HepG2 (cell line): ENCODE data around the gene C1S. TPM values are rescaled to one million over a fixed set of nuclear protein-coding genes. Genes with fewer than 3 reads are reported as not detected.
A peak's percentile ranks its signal among the peaks of the same experiment; 100 is the strongest.

Experiments used
- ETV5 ChIP-seq: IDR thresholded peaks from 2 replicates; pipeline ENCODE4 v1.6.1; 2018; ENCODE audit warnings: missing biosample characterization, missing genetic modification reagents, inconsistent platforms, borderline replicate concordance
- MAF1 ChIP-seq: sonication (generic); formaldehyde crosslinking; IDR thresholded peaks from 2 replicates; pipeline ENCODE4 v1.5.0; 2020; ENCODE audit warnings: missing genetic modification reagents, borderline replicate concordance
- NFKB2 ChIP-seq: sonication (generic); formaldehyde crosslinking; IDR thresholded peaks from 2 replicates; pipeline ENCODE4 v1.4.0; 2020; ENCODE audit warnings: missing genetic modification reagents, borderline replicate concordance
- PTBP1 ChIP-seq: fragments of 200-400 bp; formaldehyde crosslinking; IDR thresholded peaks from 2 replicates; pipeline ENCODE4 v1.6.1; 2018; ENCODE audit warnings: low read length, low read depth; ENCODE audit not compliant: poor library complexity, severe bottlenecking
- RXRA ChIP-seq: sonication (generic); formaldehyde crosslinking; IDR thresholded peaks from 2 replicates; pipeline ENCODE4 v1.5.1; 2020; ENCODE audit warnings: missing genetic modification reagents
- SKI ChIP-seq: fragments of 450-650 bp; IDR thresholded peaks from one replicate; pipeline ENCODE4 v1.6.1; 2018; ENCODE audit warnings: mild to moderate bottlenecking; ENCODE audit not compliant: partially characterized antibody
- SMAD1 ChIP-seq: sonication (generic); formaldehyde crosslinking; IDR thresholded peaks from 2 replicates; pipeline ENCODE4 v1.4.0; 2020; ENCODE audit warnings: missing genetic modification reagents, low read depth, mild to moderate bottlenecking, borderline replicate concordance
- ZMAT3 ChIP-seq: sonication (generic); formaldehyde crosslinking; conservative IDR thresholded peaks from 2 replicates; pipeline ENCODE4 v1.7.0; 2021; ENCODE audit warnings: missing genetic modification reagents
- ZNF441 ChIP-seq: sonication (generic); formaldehyde crosslinking; IDR thresholded peaks from 2 replicates; pipeline ENCODE4 v1.7.0; 2021; ENCODE audit warnings: missing genetic modification reagents, borderline replicate concordance
- ZNF446 ChIP-seq: sonication (generic); formaldehyde crosslinking; IDR thresholded peaks from 2 replicates; pipeline ENCODE4 v1.5.0; 2020; ENCODE audit warnings: mild to moderate bottlenecking, missing genetic modification reagents
- ZNF572 ChIP-seq: sonication (generic); formaldehyde crosslinking; IDR thresholded peaks from 2 replicates; pipeline ENCODE4 v1.5.1; 2020; ENCODE audit warnings: mild to moderate bottlenecking, missing genetic modification reagents
- ZNF598 ChIP-seq: sonication (generic); formaldehyde crosslinking; IDR thresholded peaks from 2 replicates; pipeline ENCODE4 v1.5.1; 2020; ENCODE audit warnings: mild to moderate bottlenecking, missing genetic modification reagents, borderline replicate concordance
- ZNF761 ChIP-seq: sonication (generic); formaldehyde crosslinking; conservative IDR thresholded peaks from 2 replicates; pipeline ENCODE4 v1.4.0; 2020; ENCODE audit warnings: mild to moderate bottlenecking, missing genetic modification reagents
- polyA plus RNA-seq, 8 experiments: library from polyadenylated mRNA; depleted of rRNA in 3 of 8; stranded (reverse) in 7 of 8; unstranded in 1 of 8; fragments of >200 nt; fragmentation: Illumina TruSeq in 4 of 8; extraction: Trizol in 4 of 8; gene quantifications; 2 replicates each; pipeline versions ENCODE4 v1.2.1 to v1.2.3, GENCODE V29; 2011 to 2016; ENCODE audit warnings: low read depth in 4 of 8, missing spikeins in 1 of 8, mixed read lengths in 1 of 8; ENCODE audit not compliant: insufficient read depth in 1 of 8
- total RNA-seq, 5 experiments: library from RNA; depleted of rRNA; stranded (reverse); fragments of >200 nt; fragmentation: Illumina TruSeq; extraction: Trizol; gene quantifications; 2 replicates each; pipeline ENCODE4 v1.2.3, GENCODE V29; 2016; ENCODE audit warnings: low read depth in 1 of 5
- TF ChIP-seq, protein P1 (sequence below): sonication (generic); formaldehyde crosslinking; IDR thresholded peaks from 2 replicates; pipeline ENCODE4 v1.8.0; 2022; ENCODE audit warnings: mild to moderate bottlenecking, missing genetic modification reagents
- TF ChIP-seq, protein P2 (sequence below): sonication (generic); formaldehyde crosslinking; IDR thresholded peaks from 2 replicates; pipeline ENCODE4 v1.8.1; 2023; ENCODE audit warnings: mild to moderate bottlenecking, inconsistent platforms, moderate library complexity, missing genetic modification reagents, borderline replicate concordance
- TF ChIP-seq, protein P3 (sequence below): sonication (generic); formaldehyde crosslinking; IDR thresholded peaks from 2 replicates; pipeline ENCODE4 v1.4.0; 2020; ENCODE audit warnings: missing genetic modification reagents
- TF ChIP-seq, protein P4 (sequence below): sonication (generic); formaldehyde crosslinking; IDR thresholded peaks from 2 replicates; pipeline ENCODE4 v1.9.0; 2021; ENCODE audit warnings: mild to moderate bottlenecking, missing genetic modification reagents

The C1S gene
- total and polyA plus RNA-seq, 2 of the 13 experiments (the other 11 are each of a cell fraction or from before 2014, with no cell fraction given) = 14.5 to 18.2 TPM

DNA sequence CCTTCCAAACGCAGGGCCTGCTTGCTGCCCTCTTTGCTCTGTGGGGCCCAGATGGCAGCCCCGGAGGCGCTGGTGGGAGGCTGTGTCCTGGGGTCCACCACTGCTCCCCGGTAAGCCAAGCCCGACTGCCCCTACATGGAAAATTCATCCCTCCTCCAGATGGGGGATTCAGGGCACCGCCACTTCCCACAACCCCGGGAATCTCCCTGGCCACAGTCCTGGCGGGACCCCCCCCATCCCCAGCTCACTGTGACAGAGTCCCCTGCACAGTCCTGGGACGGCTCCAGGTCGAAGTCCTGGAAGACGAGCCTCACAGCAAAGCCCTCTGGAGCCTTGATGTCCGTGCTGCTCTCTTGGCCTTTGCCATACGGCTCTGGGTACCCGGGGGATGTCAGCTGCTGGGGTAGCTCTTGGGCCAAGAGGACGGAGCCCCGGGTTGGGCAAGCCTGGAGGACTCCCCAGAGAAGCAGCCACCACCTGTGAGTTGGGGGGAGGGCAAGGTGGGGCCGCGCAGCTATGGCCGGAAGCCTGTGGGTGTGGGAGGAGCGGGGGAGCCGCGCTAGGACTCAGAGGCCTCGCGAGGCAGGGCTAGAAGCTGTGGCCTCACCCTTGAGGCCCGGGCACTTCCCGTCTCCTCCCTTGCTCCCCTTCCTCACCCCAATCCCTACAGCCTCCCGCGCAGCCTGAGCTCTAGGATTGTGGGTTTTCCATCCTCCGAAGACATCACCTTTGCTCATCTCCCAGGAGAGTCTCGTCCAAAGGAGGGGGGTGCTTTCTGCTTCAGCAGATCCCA, 47.7 kb downstream of the C1S start (continued):
- TF ChIP-seq ZNF441 (CRISPR knock-in tag) = peak; percentile 30; the same call in 1 of the 2 replicates
- 0 out of 2 replicates have a peak, but pooled peaks have one; percentile 36 for TF ChIP-seq ZMAT3 (CRISPR knock-in tag)
- TF ChIP-seq ZNF761 (CRISPR knock-in tag) = 0 out of 2 replicates have a peak, but pooled peaks have one; percentile 47
- TF ChIP-seq RXRA (CRISPR knock-in tag) = peak; percentile 68
- TF ChIP-seq SMAD1 (CRISPR knock-in tag) = peak; percentile 83; the same call in 1 of the 2 replicates
- TF ChIP-seq, protein P1, sequence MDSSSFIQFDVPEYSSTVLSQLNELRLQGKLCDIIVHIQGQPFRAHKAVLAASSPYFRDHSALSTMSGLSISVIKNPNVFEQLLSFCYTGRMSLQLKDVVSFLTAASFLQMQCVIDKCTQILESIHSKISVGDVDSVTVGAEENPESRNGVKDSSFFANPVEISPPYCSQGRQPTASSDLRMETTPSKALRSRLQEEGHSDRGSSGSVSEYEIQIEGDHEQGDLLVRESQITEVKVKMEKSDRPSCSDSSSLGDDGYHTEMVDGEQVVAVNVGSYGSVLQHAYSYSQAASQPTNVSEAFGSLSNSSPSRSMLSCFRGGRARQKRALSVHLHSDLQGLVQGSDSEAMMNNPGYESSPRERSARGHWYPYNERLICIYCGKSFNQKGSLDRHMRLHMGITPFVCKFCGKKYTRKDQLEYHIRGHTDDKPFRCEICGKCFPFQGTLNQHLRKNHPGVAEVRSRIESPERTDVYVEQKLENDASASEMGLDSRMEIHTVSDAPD (CRISPR knock-in tag) = peak; percentile 85
- TF ChIP-seq, protein P2, sequence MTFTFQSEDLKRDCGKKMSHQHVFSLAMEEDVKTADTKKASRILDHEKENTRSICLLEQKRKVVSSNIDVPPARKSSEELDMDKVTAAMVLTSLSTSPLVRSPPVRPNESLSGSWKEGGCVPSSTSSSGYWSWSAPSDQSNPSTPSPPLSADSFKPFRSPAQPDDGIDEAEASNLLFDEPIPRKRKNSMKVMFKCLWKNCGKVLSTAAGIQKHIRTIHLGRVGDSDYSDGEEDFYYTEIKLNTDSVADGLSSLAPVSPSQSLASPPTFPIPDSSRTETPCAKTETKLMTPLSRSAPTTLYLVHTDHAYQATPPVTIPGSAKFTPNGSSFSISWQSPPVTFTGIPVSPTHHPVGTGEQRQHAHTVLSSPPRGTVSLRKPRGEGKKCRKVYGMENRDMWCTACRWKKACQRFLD = peak; percentile 86; the same call in 1 of the 2 replicates
- peak; percentile 93 for TF ChIP-seq ETV5
- TF ChIP-seq ZNF598 = no peak
- peak; percentile 69; the same call in 1 of the 2 replicates for TF ChIP-seq NFKB2 (CRISPR knock-in tag)
- peak; percentile 14 for TF ChIP-seq PTBP1
- TF ChIP-seq, protein P3, sequence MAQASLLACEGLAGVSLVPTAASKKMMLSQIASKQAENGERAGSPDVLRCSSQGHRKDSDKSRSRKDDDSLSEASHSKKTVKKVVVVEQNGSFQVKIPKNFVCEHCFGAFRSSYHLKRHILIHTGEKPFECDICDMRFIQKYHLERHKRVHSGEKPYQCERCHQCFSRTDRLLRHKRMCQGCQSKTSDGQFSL (CRISPR knock-in tag) = peak; percentile 97
- TF ChIP-seq ZNF446 = 0 out of 2 replicates have a peak, but pooled peaks have one; percentile 42
- peak; percentile 15 for TF ChIP-seq SKI
- TF ChIP-seq, protein P4, sequence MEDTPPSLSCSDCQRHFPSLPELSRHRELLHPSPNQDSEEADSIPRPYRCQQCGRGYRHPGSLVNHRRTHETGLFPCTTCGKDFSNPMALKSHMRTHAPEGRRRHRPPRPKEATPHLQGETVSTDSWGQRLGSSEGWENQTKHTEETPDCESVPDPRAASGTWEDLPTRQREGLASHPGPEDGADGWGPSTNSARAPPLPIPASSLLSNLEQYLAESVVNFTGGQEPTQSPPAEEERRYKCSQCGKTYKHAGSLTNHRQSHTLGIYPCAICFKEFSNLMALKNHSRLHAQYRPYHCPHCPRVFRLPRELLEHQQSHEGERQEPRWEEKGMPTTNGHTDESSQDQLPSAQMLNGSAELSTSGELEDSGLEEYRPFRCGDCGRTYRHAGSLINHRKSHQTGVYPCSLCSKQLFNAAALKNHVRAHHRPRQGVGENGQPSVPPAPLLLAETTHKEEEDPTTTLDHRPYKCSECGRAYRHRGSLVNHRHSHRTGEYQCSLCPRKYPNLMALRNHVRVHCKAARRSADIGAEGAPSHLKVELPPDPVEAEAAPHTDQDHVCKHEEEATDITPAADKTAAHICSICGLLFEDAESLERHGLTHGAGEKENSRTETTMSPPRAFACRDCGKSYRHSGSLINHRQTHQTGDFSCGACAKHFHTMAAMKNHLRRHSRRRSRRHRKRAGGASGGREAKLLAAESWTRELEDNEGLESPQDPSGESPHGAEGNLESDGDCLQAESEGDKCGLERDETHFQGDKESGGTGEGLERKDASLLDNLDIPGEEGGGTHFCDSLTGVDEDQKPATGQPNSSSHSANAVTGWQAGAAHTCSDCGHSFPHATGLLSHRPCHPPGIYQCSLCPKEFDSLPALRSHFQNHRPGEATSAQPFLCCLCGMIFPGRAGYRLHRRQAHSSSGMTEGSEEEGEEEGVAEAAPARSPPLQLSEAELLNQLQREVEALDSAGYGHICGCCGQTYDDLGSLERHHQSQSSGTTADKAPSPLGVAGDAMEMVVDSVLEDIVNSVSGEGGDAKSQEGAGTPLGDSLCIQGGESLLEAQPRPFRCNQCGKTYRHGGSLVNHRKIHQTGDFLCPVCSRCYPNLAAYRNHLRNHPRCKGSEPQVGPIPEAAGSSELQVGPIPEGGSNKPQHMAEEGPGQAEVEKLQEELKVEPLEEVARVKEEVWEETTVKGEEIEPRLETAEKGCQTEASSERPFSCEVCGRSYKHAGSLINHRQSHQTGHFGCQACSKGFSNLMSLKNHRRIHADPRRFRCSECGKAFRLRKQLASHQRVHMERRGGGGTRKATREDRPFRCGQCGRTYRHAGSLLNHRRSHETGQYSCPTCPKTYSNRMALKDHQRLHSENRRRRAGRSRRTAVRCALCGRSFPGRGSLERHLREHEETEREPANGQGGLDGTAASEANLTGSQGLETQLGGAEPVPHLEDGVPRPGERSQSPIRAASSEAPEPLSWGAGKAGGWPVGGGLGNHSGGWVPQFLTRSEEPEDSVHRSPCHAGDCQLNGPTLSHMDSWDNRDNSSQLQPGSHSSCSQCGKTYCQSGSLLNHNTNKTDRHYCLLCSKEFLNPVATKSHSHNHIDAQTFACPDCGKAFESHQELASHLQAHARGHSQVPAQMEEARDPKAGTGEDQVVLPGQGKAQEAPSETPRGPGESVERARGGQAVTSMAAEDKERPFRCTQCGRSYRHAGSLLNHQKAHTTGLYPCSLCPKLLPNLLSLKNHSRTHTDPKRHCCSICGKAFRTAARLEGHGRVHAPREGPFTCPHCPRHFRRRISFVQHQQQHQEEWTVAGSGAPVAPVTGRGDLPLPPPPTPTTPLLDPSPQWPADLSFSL = peak; percentile 70
- 0 out of 2 replicates have a peak, but pooled peaks have one; percentile 52 for TF ChIP-seq MAF1 (CRISPR knock-in tag)
- TF ChIP-seq ZNF572 (CRISPR knock-in tag) = peak; percentile 80; the same call in 1 of the 2 replicates
